Measurements from ENCODE around the gene STK17A. TPM values are rescaled to one million over a fixed set of nuclear protein-coding genes. Genes with fewer than 3 reads are reported as not detected.
A peak's percentile ranks its signal among the peaks of the same experiment; 100 is the strongest.

Gene STK17A
- total RNA-seq (2013), result 16.1 TPM
- polyA plus RNA-seq (10 to 100 TPM in 1 of 3 donors, 1 to 10 TPM in 2; 2.8 to 14.1 (median 9.5) TPM), polyA minus RNA-seq (6.9 and 7.0 TPM in 2 replicates), total RNA-seq (42.3 to 116 (median 51.4) reads per million in 11 experiments)

GRCh38 chr7:43582503-43583423 lies at the start of gene STK17A:
STK17A (plus strand) TSS chr7:43583108; CDS start chr7:43583244, 136 bp downstream.
- Mint-ChIP-seq H3K27ac (peak within 1 kb of the TSS; percentile 64 to 88 (median 83)), H3K27me3 (ENCODE audit: low read depth in 3 of 3) (peaks cover 16 to 23% (median 18%) of the 10 kb centered on the region in 3 donors), H3K4me1 (peaks cover 25% of the 10 kb centered on the region), H3K36me3 (peaks cover 0 to 1% of the 10 kb centered on the region in 2 donors), H3K4me3 (peak within 1 kb of the TSS; percentile 91 to 96), H3K9me3 (no peaks in the 10 kb centered on the region)
- TF ChIP-seq CTCF (IDR thresholded peaks at IDR 0.05), result peak; percentile 95
- peak; percentile 88 to 94 (median 92) for DNase-seq
- peak within 1 kb of the TSS; percentile 60 for H2AFZ ChIP-seq (ENCODE audit: insufficient read depth, low read depth, low read length, poor library complexity, severe bottlenecking)
- peak within 1 kb of the TSS; percentile 84 to 97 (median 92) for H3K4me3 ChIP-seq (replicated peaks in 1 of 3; ENCODE audit: low read depth in 2 of 3, low read length in 3 of 3)
- H3K4me2 ChIP-seq (replicated peaks; ENCODE audit: extremely low read depth, low read length, poor library complexity, severe bottlenecking), result peak within 1 kb of the TSS; percentile 87
- no peaks in the 10 kb centered on the region for H3K36me3 ChIP-seq (replicated peaks in 1 of 2; ENCODE audit: control insufficient read depth in 1 of 2, insufficient read depth in 2 of 2, low read length in 2 of 2)
- peaks cover 18 to 26% of the 10 kb centered on the region in 2 donors for H3K4me1 ChIP-seq (ENCODE audit: control insufficient read depth in 1 of 2, insufficient read depth in 2 of 2, low read length in 2 of 2)
- H3K9me3 ChIP-seq (replicated peaks in 1 of 2; ENCODE audit: control insufficient read depth in 1 of 2, insufficient read depth in 1 of 2, low read length in 2 of 2), result no peaks in the 10 kb centered on the region
- intact Hi-C loops (cut with micrococcal nuclease), result loop anchor here (2.0 to 10.0 kb wide), 3 partner anchors 116 to 255 kb away; no protein-coding TSS in a partner anchor
- WGBS (ENCODE audit: insufficient coverage), result under 1% methylated on average over 65 of the region's 83 CpGs
- peak within 1 kb of the TSS; percentile 62 to 77 for H3K27ac ChIP-seq (ENCODE audit: low read depth in 1 of 2, low read length in 2 of 2)
- H4K20me1 ChIP-seq (ENCODE audit: insufficient read depth, low read length), result peaks cover 15% of the 10 kb centered on the region
- H3K79me2 ChIP-seq (ENCODE audit: insufficient read depth, low read length), result peaks cover 35% of the 10 kb centered on the region
- peaks cover 12 to 14% of the 10 kb centered on the region in 2 donors for H3K27me3 ChIP-seq (ENCODE audit: control insufficient read depth in 2 of 2, insufficient read depth in 2 of 2, low read length in 2 of 2)
- H3K9ac ChIP-seq (ENCODE audit: insufficient read depth, low read length, poor library complexity, severe bottlenecking), result peak within 1 kb of the TSS; percentile 91

DNA sequence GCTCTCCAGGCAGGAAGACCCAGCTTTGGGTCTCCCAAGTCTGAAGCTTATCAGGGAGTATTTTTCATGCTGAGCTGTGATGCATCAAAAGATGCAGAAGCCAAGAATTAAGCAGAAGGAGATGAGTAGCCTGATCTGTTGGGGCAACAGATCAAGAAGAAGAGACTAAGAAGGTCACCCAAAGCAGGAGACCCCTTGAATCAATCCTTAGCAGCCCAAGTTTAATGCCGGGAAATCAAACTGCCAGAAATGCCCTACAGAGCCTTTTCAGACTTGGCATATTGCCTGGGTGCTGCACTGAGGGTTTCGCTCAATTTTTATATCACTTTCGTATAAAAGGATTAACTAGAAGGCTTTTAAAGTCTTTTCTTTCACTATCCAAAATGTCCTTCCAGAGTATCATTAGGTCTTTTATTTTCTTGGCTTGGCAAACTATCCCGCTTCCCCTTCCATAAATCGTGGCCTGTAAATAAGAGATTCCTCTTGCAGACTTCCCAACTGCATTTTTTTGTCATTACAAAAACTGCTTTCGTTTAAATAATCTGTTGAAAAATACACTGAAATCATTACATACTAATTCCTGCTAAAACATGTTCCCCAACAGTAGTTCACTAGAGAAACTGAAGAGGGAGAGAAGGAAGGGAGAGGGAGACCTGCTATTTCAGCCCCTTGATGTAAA lies 49.0 kb upstream of the STK17A start:
- no peaks in the 10 kb centered on the region for H3K9me3 ChIP-seq (replicated peaks in 1 of 2; ENCODE audit: control insufficient read depth in 1 of 2, insufficient read depth in 1 of 2, low read length in 2 of 2)
- WGBS (ENCODE audit: insufficient coverage), result 90% methylated on average over 2 of the region's 6 CpGs
- intact Hi-C loops (cut with micrococcal nuclease), result no loop called here
- DNase-seq, result no peak
- H3K27ac ChIP-seq (ENCODE audit: low read depth in 1 of 2, low read length in 2 of 2), result no peak overlapping the region
- no peaks in the 10 kb centered on the region for H4K20me1 ChIP-seq (ENCODE audit: insufficient read depth, low read length)
- H3K4me1 ChIP-seq (ENCODE audit: control insufficient read depth in 1 of 2, insufficient read depth in 2 of 2, low read length in 2 of 2), result no peaks in the 10 kb centered on the region
- H3K4me2 ChIP-seq (replicated peaks; ENCODE audit: extremely low read depth, low read length, poor library complexity, severe bottlenecking), result no peak overlapping the region
- H3K9ac ChIP-seq (ENCODE audit: insufficient read depth, low read length, poor library complexity, severe bottlenecking), result no peak overlapping the region
- Mint-ChIP-seq H3K27ac (no peak overlapping the region), H3K36me3 (no peaks in the 10 kb centered on the region), H3K9me3 (no peaks in the 10 kb centered on the region), H3K27me3 (ENCODE audit: low read depth in 3 of 3) (peaks cover 0 to 8% (median 3%) of the 10 kb centered on the region in 3 donors), H3K4me1 (no peaks in the 10 kb centered on the region), H3K4me3 (no peak overlapping the region)
- H2AFZ ChIP-seq (ENCODE audit: insufficient read depth, low read depth, low read length, poor library complexity, severe bottlenecking), result no peak overlapping the region
- no peaks in the 10 kb centered on the region for H3K79me2 ChIP-seq (ENCODE audit: insufficient read depth, low read length)
- no peaks in the 10 kb centered on the region for H3K27me3 ChIP-seq (ENCODE audit: control insufficient read depth in 2 of 2, insufficient read depth in 2 of 2, low read length in 2 of 2)
- no peaks in the 10 kb centered on the region for H3K36me3 ChIP-seq (replicated peaks in 1 of 2; ENCODE audit: control insufficient read depth in 1 of 2, insufficient read depth in 2 of 2, low read length in 2 of 2)
- no peak for TF ChIP-seq CTCF (IDR thresholded peaks at IDR 0.05)
- no peak overlapping the region for H3K4me3 ChIP-seq (replicated peaks in 1 of 3; ENCODE audit: low read depth in 2 of 3, low read length in 3 of 3)

All from CD14-positive monocyte (primary cell).